ENCODE data around the gene TAS2R10. TPM values are rescaled to one million over a fixed set of nuclear protein-coding genes. Genes with fewer than 3 reads are reported as not detected.

Gene TAS2R10
- total RNA-seq, 4 donors from 2014 or later = 0.26 to 0.38 TPM; not detected in 2

GRCh38 chr12:10855807-10856206 is 29.6 kb upstream of the TAS2R10 start:
- TF ChIP-seq POLR2A (IDR thresholded peaks at IDR 0.05) (no peak), CTCF (IDR thresholded peaks at IDR 0.05) (no peak)
- peaks cover 0 to 17% (median 17%) of the 10 kb centered on the region in 3 donors for H3K9me3 ChIP-seq
- no peaks in the 10 kb centered on the region for H3K4me1 ChIP-seq
- peaks cover 0 to 21% (median 0%) of the 10 kb centered on the region in 3 donors for H3K36me3 ChIP-seq
- no peaks in the 10 kb centered on the region for H3K27me3 ChIP-seq
- intact Hi-C loops (cut with DNase I) = no loop called here
- no peak overlapping the region for H3K27ac ChIP-seq
- no peak overlapping the region for H3K4me3 ChIP-seq
- no peak for DNase-seq
- WGBS, 2 donors = 92 to 100% methylated on average over 1 to 2 of the region's 2 CpGs

- intact Hi-C loops (cut with DNase I) = no loop called here
- no peak for DNase-seq
- Histone ChIP-seq H3K27ac (no peak overlapping the region), H3K4me3 (no peak overlapping the region), H3K4me1 (no peaks in the 10 kb centered on the region), H3K36me3 (peaks cover 0 to 18% (median 0%) of the 10 kb centered on the region in 3 donors), H3K27me3 (no peaks in the 10 kb centered on the region), H3K9me3 (peaks cover 0 to 17% (median 15%) of the 10 kb centered on the region in 3 donors)
- 58 to 65% methylated on average over 2 of the region's 2 CpGs for WGBS, 2 donors
- no peak for TF ChIP-seq CTCF (IDR thresholded peaks at IDR 0.05)
- no peak for TF ChIP-seq POLR2A (IDR thresholded peaks at IDR 0.05)
These were observed 27.6 kb upstream of the TAS2R10 start for GRCh38 chr12:10853776-10854175.

- Histone ChIP-seq H3K27me3 (no peaks in the 10 kb centered on the region), H3K27ac (no peak overlapping the region), H3K36me3 (peaks cover 0 to 17% (median 0%) of the 10 kb centered on the region in 3 donors), H3K4me3 (no peak overlapping the region), H3K4me1 (no peaks in the 10 kb centered on the region), H3K9me3 (peaks cover 0 to 17% (median 11%) of the 10 kb centered on the region in 3 donors)
- no peak for TF ChIP-seq POLR2A (IDR thresholded peaks at IDR 0.05)
- TF ChIP-seq CTCF (IDR thresholded peaks at IDR 0.05) = no peak
- no peak for DNase-seq
- intact Hi-C loops (cut with DNase I) = no loop called here
- WGBS, 2 donors = 75 to 87% methylated on average over 4 of the region's 4 CpGs
These were observed 25.2 kb upstream of the TAS2R10 start for GRCh38 chr12:10851243-10851858.

- no peak for TF ChIP-seq CTCF (IDR thresholded peaks at IDR 0.05)
- TF ChIP-seq POLR2A (IDR thresholded peaks at IDR 0.05) = no peak
- DNase-seq = no peak
- Histone ChIP-seq H3K4me3 (no peak within 1 kb of the TSS), H3K4me1 (no peaks in the 10 kb centered on the region), H3K27me3 (no peaks in the 10 kb centered on the region), H3K9me3 (no peaks in the 10 kb centered on the region), H3K27ac (peak within 1 kb of the TSS in 1 of 4 donors; percentile 46), H3K36me3 (peaks cover 0 to 9% (median 0%) of the 10 kb centered on the region in 3 donors)
- intact Hi-C loops (cut with DNase I) = no loop called here
- WGBS, 2 donors = 74 to 81% methylated on average over 4 of the region's 4 CpGs
These were observed 23.3 kb upstream of the TAS2R10 start, which contains the start of gene PRR4 for GRCh38 chr12:10849425-10849878. TSS of gene PRR4 (minus strand) at chr12:10849475. CDS start at chr12:10849437, 38 bp downstream.

GRCh38 chr12:10847744-10848143 is 21.6 kb upstream of the TAS2R10 start:
- no peaks in the 10 kb centered on the region for H3K27me3 ChIP-seq
- no peak overlapping the region for H3K27ac ChIP-seq
- no peak for DNase-seq
- H3K4me1 ChIP-seq = no peaks in the 10 kb centered on the region
- H3K36me3 ChIP-seq = peaks cover 0 to 9% (median 0%) of the 10 kb centered on the region in 3 donors
- H3K4me3 ChIP-seq = no peak overlapping the region
- intact Hi-C loops (cut with DNase I) = no loop called here
- no peak for TF ChIP-seq CTCF (IDR thresholded peaks at IDR 0.05)
- TF ChIP-seq POLR2A (IDR thresholded peaks at IDR 0.05) = no peak
- H3K9me3 ChIP-seq = no peaks in the 10 kb centered on the region
- WGBS, 2 donors = 11 to 29% methylated on average over 2 of the region's 2 CpGs

All from esophagus squamous epithelium (tissue), 5 donors.